HG03025 (cell line): ENCODE measurements around the gene ANKS1A.

Source experiments
- ATAC-seq: cut with Tn5 transposase; IDR thresholded peaks from one replicate; pipeline ENCODE4 v1.9.1; 2021; ENCODE audit warnings: mild to moderate bottlenecking, moderate library complexity; ENCODE audit not compliant: unreplicated experiment, low FRiP score

Gene ANKS1A

GRCh38 chr6:35078226-35078850, 189.3 kb downstream of the ANKS1A start:
- ATAC-seq: no peak

GRCh38 chr6:35078896-35079295, 189.8 kb downstream of the ANKS1A start:
- no peak for ATAC-seq

GRCh38 chr6:35079311-35080000, 190.4 kb downstream of the ANKS1A start:
- no peak for ATAC-seq

GRCh38 chr6:35080016-35080680, 191.1 kb downstream of the ANKS1A start:
- no peak for ATAC-seq

- ATAC-seq: no peak
These were observed 191.9 kb downstream of the ANKS1A start for GRCh38 chr6:35080821-35081425.

- no peak for ATAC-seq
These were observed 192.4 kb downstream of the ANKS1A start for GRCh38 chr6:35081426-35081851.

GRCh38 chr6:35082046-35082732, 193.1 kb downstream of the ANKS1A start:
- ATAC-seq: no peak

- ATAC-seq: no peak
These were observed 193.8 kb downstream of the ANKS1A start for GRCh38 chr6:35082733-35083403.

GRCh38 chr6:35083507-35083906, 194.5 kb downstream of the ANKS1A start:
- no peak for ATAC-seq

GRCh38 chr6:35084041-35084491, 195.0 kb downstream of the ANKS1A start:
- no peak for ATAC-seq

- no peak for ATAC-seq
These were observed 195.6 kb downstream of the ANKS1A start for GRCh38 chr6:35084511-35085203.

- ATAC-seq: no peak
These were observed 196.6 kb downstream of the ANKS1A start for GRCh38 chr6:35085359-35086281.

- ATAC-seq: no peak
These were observed 197.2 kb downstream of the ANKS1A start for GRCh38 chr6:35086282-35086632.

GRCh38 chr6:35086636-35087360, 197.7 kb downstream of the ANKS1A start:
- no peak for ATAC-seq

- ATAC-seq: no peak
These were observed 198.6 kb downstream of the ANKS1A start for GRCh38 chr6:35087361-35088280.

GRCh38 chr6:35088281-35089215, 199.5 kb downstream of the ANKS1A start:
- ATAC-seq: no peak
